Liver (tissue), 9 donors: ENCODE measurements around the gene PPP2R2C. TPM values are rescaled to one million over a fixed set of nuclear protein-coding genes. Genes with fewer than 3 reads are reported as not detected.
A peak's percentile ranks its signal among the peaks of the same experiment; 100 is the strongest.

Experiments
- DNase-seq: peaks from one replicate; pipeline ENCODE4 v3.0.0-alpha.2; 2017; ENCODE audit warnings: low spot score
- H3K27ac ChIP-seq, 2 donors: one replicate each; pipeline ENCODE4 v1.7.0; 2013; ENCODE audit warnings: inconsistent platforms in 2 of 2, low read length in 2 of 2, control low read depth in 1 of 2, low read depth in 1 of 2, mild to moderate bottlenecking in 1 of 2
- H3K27me3 ChIP-seq, 4 donors: one replicate each; pipeline versions ENCODE4 v1.6.1 to v1.7.0; 2013; ENCODE audit warnings: low read length in 3 of 4, inconsistent platforms in 1 of 4, mild to moderate bottlenecking in 1 of 4, moderate library complexity in 1 of 4; ENCODE audit not compliant: control insufficient read depth in 4 of 4, insufficient read depth in 4 of 4
- H3K36me3 ChIP-seq, 4 donors: one replicate each; pipeline versions ENCODE4 v1.6.1 to v1.7.0; 2013; ENCODE audit warnings: low read length in 3 of 4, mild to moderate bottlenecking in 3 of 4, low read depth in 1 of 4, moderate library complexity in 1 of 4; ENCODE audit not compliant: control insufficient read depth in 4 of 4, insufficient read depth in 3 of 4
- H3K4me1 ChIP-seq, 4 donors: one replicate each; pipeline versions ENCODE4 v1.6.1 to v1.7.0; 2013; ENCODE audit warnings: low read length in 3 of 4, mild to moderate bottlenecking in 3 of 4, moderate library complexity in 1 of 4; ENCODE audit not compliant: control insufficient read depth in 4 of 4, insufficient read depth in 4 of 4
- H3K4me3 ChIP-seq, 3 donors: one replicate each; pipeline versions ENCODE4 v1.6.1 to v1.7.0; 2013; ENCODE audit warnings: low read length in 3 of 3, control low read depth in 1 of 3, low read depth in 1 of 3, mild to moderate bottlenecking in 1 of 3
- H3K9ac ChIP-seq, 2 donors: one replicate each; pipeline ENCODE4 v1.7.0; 2013; ENCODE audit warnings: low read length in 2 of 2, mild to moderate bottlenecking in 2 of 2, moderate library complexity in 2 of 2, control low read depth in 1 of 2, low read depth in 1 of 2
- H3K9me3 ChIP-seq, 4 donors: one replicate each; pipeline versions ENCODE4 v1.6.1 to v1.7.0; 2013; ENCODE audit warnings: low read length in 3 of 4; ENCODE audit not compliant: control insufficient read depth in 4 of 4
- EGR1 ChIP-seq, 2 donors: IDR thresholded peaks; 2 replicates each; pipeline ENCODE4 v1.6.1; 2016 to 2018; ENCODE audit warnings: antibody characterized with exemption in 2 of 2, low read depth in 2 of 2
- FOXA1 ChIP-seq: IDR thresholded peaks from 2 replicates; pipeline ENCODE4 v1.6.1; 2016; ENCODE audit warnings: antibody characterized with exemption
- GABPA ChIP-seq, 2 donors: IDR thresholded peaks in 1 of 2; conservative IDR thresholded peaks in 1 of 2; 2 replicates each; pipeline ENCODE4 v1.6.1; 2016; ENCODE audit warnings: antibody characterized with exemption in 2 of 2, mild to moderate bottlenecking in 1 of 2, moderate library complexity in 1 of 2
- HNF4A ChIP-seq, 2 donors: conservative IDR thresholded peaks; 2 replicates each; pipeline ENCODE4 v1.6.1; 2016; ENCODE audit warnings: antibody characterized with exemption in 2 of 2, mild to moderate bottlenecking in 2 of 2
- HNF4G ChIP-seq: IDR thresholded peaks from 2 replicates; pipeline ENCODE4 v1.6.1; 2016; ENCODE audit warnings: antibody characterized with exemption
- JUND ChIP-seq, 2 donors: IDR thresholded peaks; 2 replicates each; pipeline ENCODE4 v1.6.1; 2016; ENCODE audit warnings: antibody characterized with exemption in 2 of 2
- NR2F2 ChIP-seq: IDR thresholded peaks from 2 replicates; pipeline ENCODE4 v1.6.1; 2016; ENCODE audit warnings: antibody characterized with exemption
- RAD21 ChIP-seq, 2 donors: IDR thresholded peaks; 2 replicates each; pipeline ENCODE4 v1.6.1; 2016; ENCODE audit warnings: antibody characterized with exemption in 2 of 2, mild to moderate bottlenecking in 2 of 2
- SP1 ChIP-seq: IDR thresholded peaks from 2 replicates; pipeline ENCODE4 v1.6.1; 2018; ENCODE audit warnings: antibody characterized with exemption, mild to moderate bottlenecking
- TAF1 ChIP-seq: conservative IDR thresholded peaks from 2 replicates; pipeline ENCODE4 v1.6.1; 2016; ENCODE audit warnings: antibody characterized with exemption, mild to moderate bottlenecking
- YY1 ChIP-seq: IDR thresholded peaks from 2 replicates; pipeline ENCODE4 v1.6.1; 2016; ENCODE audit warnings: antibody characterized with exemption, mild to moderate bottlenecking
- WGBS: extraction: QIAGEN DNeasy Blood & Tissue Kit; methylation state at CpG from one replicate; pipeline ENCODE4 v1.1.7; 2013; 5-methylcytosine and 5-hydroxymethylcytosine counted together
- polyA plus RNA-seq, 2 donors: library from polyadenylated mRNA; stranded (reverse) in 1 of 2; unstranded in 1 of 2; fragments of 200-250 nt in 1 of 2; fragments of >200 nt in 1 of 2; fragmentation: Nextera tagmentation in 1 of 2; extraction: Ambion mirVana in 1 of 2; gene quantifications; one replicate each; pipeline versions ENCODE4 v1.2.1 to v1.2.3, GENCODE V29; 2013 to 2015
- total RNA-seq, 2 donors: library from RNA; depleted of rRNA; stranded (reverse); fragments of >200 nt; gene quantifications; one replicate each; pipeline ENCODE4 v1.2.3, GENCODE V29; 2014
- TF ChIP-seq, protein P1 (sequence below): IDR thresholded peaks from 2 replicates; pipeline ENCODE4 v1.6.1; 2016; ENCODE audit warnings: antibody characterized with exemption
- TF ChIP-seq, protein P2 (sequence below): IDR thresholded peaks from 2 replicates; pipeline ENCODE4 v1.6.1; 2016; ENCODE audit warnings: antibody characterized with exemption
- TF ChIP-seq, protein P3 (sequence below): IDR thresholded peaks from 2 replicates; pipeline ENCODE4 v1.6.1; 2016; ENCODE audit warnings: antibody characterized with exemption
- TF ChIP-seq, protein P4 (sequence below): fragments of 150-350 bp; IDR thresholded peaks from 2 replicates; pipeline ENCODE4 v1.5.1; 2017; ENCODE audit warnings: improper control_type of control experiment, low read depth, low read length; ENCODE audit not compliant: missing input control
- donor health status: healthy.
- donor health status: healthy.
- donor health status: healthy.
- donor health status: healthy.
- donor health status: healthy.

The PPP2R2C gene
- total and polyA plus RNA-seq, 4 donors = under 0.01 to 0.01 TPM; not detected in 2

DNA sequence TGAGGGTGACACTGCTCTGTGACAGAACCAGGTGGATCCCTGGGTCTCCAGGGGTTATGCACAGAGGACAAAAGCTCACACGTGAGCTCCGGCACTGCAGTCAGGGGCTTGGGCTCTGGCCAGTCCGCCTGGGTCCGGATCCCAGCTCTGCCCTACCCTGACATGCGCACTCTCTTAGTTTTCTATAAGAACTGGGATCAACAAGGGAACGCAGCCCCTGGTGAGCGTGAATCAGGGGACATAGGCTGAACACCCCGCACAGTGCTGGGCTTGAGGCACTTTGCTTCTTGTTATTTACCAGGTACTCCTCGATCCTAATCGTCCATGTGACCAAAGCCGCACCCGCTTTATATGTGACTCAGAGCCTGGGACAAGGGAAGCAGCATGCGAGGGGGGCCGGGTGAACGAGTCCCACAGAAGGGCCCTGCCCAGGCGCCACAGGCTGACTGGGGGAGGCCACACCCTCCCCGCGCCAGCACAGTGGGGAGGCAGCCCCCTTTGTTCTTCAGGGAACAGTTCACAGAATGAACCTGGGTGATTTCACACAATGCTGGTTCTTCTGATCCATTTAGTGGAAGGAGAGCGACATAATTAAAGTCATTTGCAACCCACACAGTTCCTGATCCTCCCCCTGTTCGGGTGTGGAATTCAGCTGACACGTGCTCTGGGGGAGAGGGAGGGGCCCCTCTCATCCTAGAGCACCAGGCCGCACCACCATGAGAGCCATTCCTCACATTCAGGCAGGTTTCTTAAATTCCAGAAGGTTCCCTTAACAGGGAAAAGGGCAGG lies 147.2 kb downstream of the PPP2R2C start:
- no peak overlapping the region for H3K4me3 ChIP-seq
- H3K27me3 ChIP-seq = no peaks in the 10 kb centered on the region
- H3K9ac ChIP-seq = no peak overlapping the region
- WGBS = 59% methylated on average over 22 of the region's 22 CpGs
- no peak overlapping the region for H3K27ac ChIP-seq
- no peaks in the 10 kb centered on the region for H3K9me3 ChIP-seq
- no peaks in the 10 kb centered on the region for H3K36me3 ChIP-seq
- no peaks in the 10 kb centered on the region for H3K4me1 ChIP-seq
- no peak for TF ChIP-seq TAF1
- no peak for TF ChIP-seq RAD21 (IDR thresholded peaks at IDR 0.05)
- TF ChIP-seq HNF4A (conservative IDR thresholded peaks at IDR 0.05) = no peak
- TF ChIP-seq HNF4G = no peak
- TF ChIP-seq, protein P1, sequence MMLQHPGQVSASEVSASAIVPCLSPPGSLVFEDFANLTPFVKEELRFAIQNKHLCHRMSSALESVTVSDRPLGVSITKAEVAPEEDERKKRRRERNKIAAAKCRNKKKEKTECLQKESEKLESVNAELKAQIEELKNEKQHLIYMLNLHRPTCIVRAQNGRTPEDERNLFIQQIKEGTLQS = no peak
- TF ChIP-seq JUND (IDR thresholded peaks at IDR 0.05) = no peak
- TF ChIP-seq, protein P2, sequence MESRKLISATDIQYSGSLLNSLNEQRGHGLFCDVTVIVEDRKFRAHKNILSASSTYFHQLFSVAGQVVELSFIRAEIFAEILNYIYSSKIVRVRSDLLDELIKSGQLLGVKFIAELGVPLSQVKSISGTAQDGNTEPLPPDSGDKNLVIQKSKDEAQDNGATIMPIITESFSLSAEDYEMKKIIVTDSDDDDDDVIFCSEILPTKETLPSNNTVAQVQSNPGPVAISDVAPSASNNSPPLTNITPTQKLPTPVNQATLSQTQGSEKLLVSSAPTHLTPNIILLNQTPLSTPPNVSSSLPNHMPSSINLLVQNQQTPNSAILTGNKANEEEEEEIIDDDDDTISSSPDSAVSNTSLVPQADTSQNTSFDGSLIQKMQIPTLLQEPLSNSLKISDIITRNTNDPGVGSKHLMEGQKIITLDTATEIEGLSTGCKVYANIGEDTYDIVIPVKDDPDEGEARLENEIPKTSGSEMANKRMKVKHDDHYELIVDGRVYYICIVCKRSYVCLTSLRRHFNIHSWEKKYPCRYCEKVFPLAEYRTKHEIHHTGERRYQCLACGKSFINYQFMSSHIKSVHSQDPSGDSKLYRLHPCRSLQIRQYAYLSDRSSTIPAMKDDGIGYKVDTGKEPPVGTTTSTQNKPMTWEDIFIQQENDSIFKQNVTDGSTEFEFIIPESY = no peak
- no peak for TF ChIP-seq NR2F2
- no peak for DNase-seq

DNA sequence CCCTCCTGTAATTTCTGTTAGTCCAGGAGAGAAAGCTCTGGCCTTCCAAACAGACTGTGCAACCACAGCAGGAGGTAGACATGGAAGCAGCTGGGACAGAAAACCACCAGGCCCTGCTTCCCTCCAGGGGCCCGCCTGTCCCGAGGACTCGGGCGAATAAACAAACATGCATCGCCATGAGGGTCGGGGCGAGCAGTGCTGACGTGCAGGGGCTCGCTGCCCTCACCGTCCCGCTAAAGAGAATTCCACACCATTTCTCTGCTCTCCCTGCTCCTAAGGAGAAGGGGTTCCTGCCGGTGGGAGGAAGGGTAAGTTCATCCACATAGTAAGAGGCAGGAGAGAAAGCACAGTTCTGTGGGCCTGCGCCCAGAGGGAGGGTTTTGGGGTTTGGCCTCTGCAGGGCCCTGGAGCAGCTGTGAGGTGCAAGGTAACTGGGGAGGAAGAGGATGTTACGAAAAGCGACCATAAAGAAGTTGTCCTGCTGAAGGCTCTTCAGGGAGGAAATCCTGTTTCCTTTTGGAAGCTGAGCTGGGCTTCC lies 147.9 kb downstream of the PPP2R2C start:
- H3K36me3 ChIP-seq = no peaks in the 10 kb centered on the region
- DNase-seq = no peak
- H3K27me3 ChIP-seq = no peaks in the 10 kb centered on the region
- H3K9ac ChIP-seq = no peak overlapping the region
- H3K4me3 ChIP-seq = no peak overlapping the region
- H3K4me1 ChIP-seq = no peaks in the 10 kb centered on the region
- peak overlapping the region in 1 of 2 donors; percentile 30 for H3K27ac ChIP-seq
- TF ChIP-seq NR2F2 = peak; percentile 73
- TF ChIP-seq, protein P1 = no peak
- TF ChIP-seq, protein P3, sequence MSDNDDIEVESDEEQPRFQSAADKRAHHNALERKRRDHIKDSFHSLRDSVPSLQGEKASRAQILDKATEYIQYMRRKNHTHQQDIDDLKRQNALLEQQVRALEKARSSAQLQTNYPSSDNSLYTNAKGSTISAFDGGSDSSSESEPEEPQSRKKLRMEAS = no peak
- no peaks in the 10 kb centered on the region for H3K9me3 ChIP-seq
- WGBS = 62% methylated on average over 15 of the region's 15 CpGs

DNA sequence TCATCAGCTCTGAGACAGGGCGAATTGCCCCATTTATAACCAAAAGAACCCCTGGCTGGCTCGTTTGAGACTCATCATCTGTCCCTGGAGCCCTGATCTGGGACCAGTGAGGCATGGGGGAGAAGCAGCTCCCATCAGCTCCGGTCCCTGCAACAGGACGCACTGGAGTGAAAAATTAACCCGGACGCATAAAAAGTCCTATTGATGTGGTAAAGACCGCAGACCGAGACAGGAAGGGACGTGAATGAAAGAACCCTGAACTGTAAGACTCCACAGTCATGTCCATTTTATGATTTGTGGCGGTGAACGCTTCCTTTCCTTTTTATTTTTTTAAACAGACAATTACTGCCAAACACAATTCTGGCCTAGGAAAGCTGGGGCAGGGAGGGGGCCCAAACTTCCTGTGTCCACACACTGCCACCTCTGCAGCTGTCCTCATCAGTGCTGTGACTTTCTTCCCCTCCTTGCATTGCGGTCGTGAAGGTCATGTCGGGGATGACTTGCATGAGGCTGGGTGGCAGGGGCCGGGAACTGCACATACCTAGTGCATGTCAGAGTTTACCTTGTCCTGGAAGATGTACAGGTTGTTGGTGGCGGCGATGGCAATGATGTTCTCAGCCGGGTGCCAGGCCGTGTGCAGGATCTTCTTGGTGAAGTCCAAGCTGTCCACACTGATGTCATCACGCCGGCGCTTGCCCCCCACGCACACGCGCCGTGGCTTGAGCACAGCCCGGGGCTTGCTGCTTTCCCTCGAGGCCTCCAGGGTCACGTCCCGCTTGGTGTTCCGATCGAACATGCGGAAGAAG lies 149.4 kb downstream of the PPP2R2C start:
- WGBS = 80% methylated on average over 33 of the region's 33 CpGs
- no peaks in the 10 kb centered on the region for H3K4me1 ChIP-seq
- no peaks in the 10 kb centered on the region for H3K36me3 ChIP-seq
- no peak overlapping the region for H3K27ac ChIP-seq
- H3K9me3 ChIP-seq = no peaks in the 10 kb centered on the region
- DNase-seq = no peak
- no peak overlapping the region for H3K9ac ChIP-seq
- H3K27me3 ChIP-seq = no peaks in the 10 kb centered on the region
- H3K4me3 ChIP-seq = no peak overlapping the region
- TF ChIP-seq EGR1 (IDR thresholded peaks at IDR 0.05; ENCODE audit: low read depth in 2 of 2) = no peak
- no peak for TF ChIP-seq FOXA1
- TF ChIP-seq GABPA (IDR thresholded peaks at IDR 0.05 in 1 of 2, conservative IDR thresholded peaks at IDR 0.05 in 1 of 2) = no peak
- no peak for TF ChIP-seq TAF1
- TF ChIP-seq, protein P3 = no peak
- no peak for TF ChIP-seq SP1
- no peak for TF ChIP-seq HNF4G
- no peak for TF ChIP-seq YY1
- TF ChIP-seq, protein P4, sequence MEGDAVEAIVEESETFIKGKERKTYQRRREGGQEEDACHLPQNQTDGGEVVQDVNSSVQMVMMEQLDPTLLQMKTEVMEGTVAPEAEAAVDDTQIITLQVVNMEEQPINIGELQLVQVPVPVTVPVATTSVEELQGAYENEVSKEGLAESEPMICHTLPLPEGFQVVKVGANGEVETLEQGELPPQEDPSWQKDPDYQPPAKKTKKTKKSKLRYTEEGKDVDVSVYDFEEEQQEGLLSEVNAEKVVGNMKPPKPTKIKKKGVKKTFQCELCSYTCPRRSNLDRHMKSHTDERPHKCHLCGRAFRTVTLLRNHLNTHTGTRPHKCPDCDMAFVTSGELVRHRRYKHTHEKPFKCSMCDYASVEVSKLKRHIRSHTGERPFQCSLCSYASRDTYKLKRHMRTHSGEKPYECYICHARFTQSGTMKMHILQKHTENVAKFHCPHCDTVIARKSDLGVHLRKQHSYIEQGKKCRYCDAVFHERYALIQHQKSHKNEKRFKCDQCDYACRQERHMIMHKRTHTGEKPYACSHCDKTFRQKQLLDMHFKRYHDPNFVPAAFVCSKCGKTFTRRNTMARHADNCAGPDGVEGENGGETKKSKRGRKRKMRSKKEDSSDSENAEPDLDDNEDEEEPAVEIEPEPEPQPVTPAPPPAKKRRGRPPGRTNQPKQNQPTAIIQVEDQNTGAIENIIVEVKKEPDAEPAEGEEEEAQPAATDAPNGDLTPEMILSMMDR = no peak
- TF ChIP-seq HNF4A (conservative IDR thresholded peaks at IDR 0.05) = no peak
- TF ChIP-seq, protein P1 = no peak
